ENCODE results near the gene DDX31. TPM values are rescaled to one million over a fixed set of nuclear protein-coding genes. Genes with fewer than 3 reads are reported as not detected.

DDX31 gene
- total and polyA plus RNA-seq, 9 of the 15 experiments (the other 6 are each of a cell fraction or from before 2014, with no cell fraction given): 11.9 to 24.6 (median 22.2) TPM

GRCh38 chr9:132673355-132673754 lies 3.6 kb upstream of the DDX31 start (continued):
- peak; percentile 60 for TF ChIP-seq MAFF (IDR thresholded peaks at IDR 0.05; ENCODE audit: low read length)
- TF ChIP-seq MXI1 (IDR thresholded peaks at IDR 0.05; ENCODE audit: low read depth, low read length): no peak
- no peak for TF ChIP-seq KLF13 (tag; IDR thresholded peaks at IDR 0.05; ENCODE audit: borderline replicate concordance, low read depth)
- peak; percentile 40; the same call in 1 of the 2 replicates for TF ChIP-seq ZBTB33 (CRISPR knock-in tag; IDR thresholded peaks at IDR 0.05)
- no peak for TF ChIP-seq NEUROD1 (IDR thresholded peaks at IDR 0.05; ENCODE audit: borderline replicate concordance, low read depth, low read length, partially characterized antibody)
- TF ChIP-seq TEAD1 (CRISPR knock-in tag; IDR thresholded peaks at IDR 0.05): peak in 1 of 2 experiments; percentile 66; a peak in 1 of 4 replicates
- no peak for TF ChIP-seq PTTG1 (tag; IDR thresholded peaks at IDR 0.05; ENCODE audit: low read depth)
- TF ChIP-seq MAFG (tag; conservative IDR thresholded peaks at IDR 0.05): peak; percentile 62
- no peak for TF ChIP-seq CBX2 (IDR thresholded peaks at IDR 0.05; ENCODE audit: insufficient read depth, low read length, poor library complexity, severe bottlenecking)
- TF ChIP-seq ZNF3 (CRISPR knock-in tag; IDR thresholded peaks at IDR 0.05): no peak
- no peak for TF ChIP-seq RERE (CRISPR knock-in tag; IDR thresholded peaks at IDR 0.05; ENCODE audit: borderline replicate concordance)
- TF ChIP-seq ZNF24 (IDR thresholded peaks at IDR 0.05): peak; percentile 32; the same call in 1 of the 2 replicates
- no peak for TF ChIP-seq UBTF (IDR thresholded peaks at IDR 0.05; ENCODE audit: borderline replicate concordance in 1 of 2, low read depth in 2 of 2, low read length in 2 of 2)
- no peak for TF ChIP-seq PTBP1 (IDR thresholded peaks at IDR 0.05; ENCODE audit: low read depth, low read length)
- no peak for TF ChIP-seq ZNF408 (CRISPR knock-in tag; IDR thresholded peaks at IDR 0.05; ENCODE audit: low read depth)
